ENCODE data around the gene COX6A2. TPM values are rescaled to one million over a fixed set of nuclear protein-coding genes. Genes with fewer than 3 reads are reported as not detected.

Gene COX6A2
- polyA plus RNA-seq, 2 of the 4 experiments (the other 2 are of a cell fraction): not detected

DNA sequence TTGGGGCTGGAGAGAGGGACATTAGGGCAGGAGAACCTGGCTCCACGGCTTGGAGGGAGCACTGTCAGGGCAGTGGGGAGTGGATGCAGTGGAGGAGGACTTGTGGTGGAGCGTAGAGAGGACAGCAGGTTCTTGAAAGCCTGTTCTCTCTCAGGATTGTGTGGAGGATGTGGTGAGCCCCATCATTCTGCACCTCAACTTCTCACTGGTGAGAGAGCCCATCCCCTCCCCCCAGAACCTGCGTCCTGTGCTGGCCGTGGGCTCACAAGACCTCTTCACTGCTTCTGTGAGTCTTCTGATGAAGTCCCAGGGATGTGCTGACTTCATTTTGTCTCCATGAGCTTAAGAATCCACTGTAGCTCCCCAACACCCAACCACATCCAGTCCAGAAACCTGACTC, 13.5 kb downstream of the COX6A2 start:
- ATAC-seq (no peak), DNase-seq (ENCODE audit: low read depth in 1 of 2, low spot score in 1 of 2) (no peak), FAIRE-seq (no peak)
- 30% methylated on average over 4 of the region's 4 CpGs for WGBS (ENCODE audit: missing lambda C conversion rate)
- no peaks in the 10 kb centered on the region for H3K9me3 ChIP-seq
- CTCF ChIA-PET: interaction anchor here (0.8 to 1.2 kb wide), 2 partner anchors 28 to 34 kb away, joined by 3 read pairs; partner anchors contain the start of gene ZNF843
- H3K27ac ChIP-seq: no peak overlapping the region
- POLR2A ChIA-PET: no interaction called here
- peaks cover 3% of the 10 kb centered on the region; the same call in 1 of the 3 replicates for H3K4me1 ChIP-seq
- no peak overlapping the region for H3K4me3 ChIP-seq
- H3K4me2 ChIP-seq: no peak overlapping the region
- no peak for TF ChIP-seq ATOH8 (CRISPR knock-in tag; IDR thresholded peaks at IDR 0.05; ENCODE audit: low read depth)
- TF ChIP-seq HMGXB4 (CRISPR knock-in tag; IDR thresholded peaks at IDR 0.05; ENCODE audit: borderline replicate concordance): no peak
- no peak for TF ChIP-seq MAFK (IDR thresholded peaks at IDR 0.05; ENCODE audit: partially characterized antibody)
- no peak for TF ChIP-seq ESRRA (IDR thresholded peaks at IDR 0.05; ENCODE audit: borderline replicate concordance, low read length)
- TF ChIP-seq GATA3 (IDR thresholded peaks at IDR 0.05; ENCODE audit: borderline replicate concordance): no peak
- TF ChIP-seq KDM1A (IDR thresholded peaks at IDR 0.05; ENCODE audit: low read depth): no peak
- no peak for TF ChIP-seq MAZ (IDR thresholded peaks at IDR 0.05; ENCODE audit: borderline replicate concordance, low read depth, low read length)
- no peak for TF ChIP-seq FOSL2 (IDR thresholded peaks at IDR 0.05)
- no peak for TF ChIP-seq FOSL2 (CRISPR knock-in tag; IDR thresholded peaks at IDR 0.05)
- no peak for TF ChIP-seq MYC (IDR thresholded peaks at IDR 0.05; ENCODE audit: borderline replicate concordance, low read length)

- POLR2A ChIA-PET: no interaction called here
- no peak for ATAC-seq
- Histone ChIP-seq H3K4me3 (no peak overlapping the region), H3K9me3 (no peaks in the 10 kb centered on the region), H3K4me2 (no peak overlapping the region), H3K4me1 (peaks cover 8% of the 10 kb centered on the region; the same call in 2 of the 3 replicates), H3K27ac (no peak overlapping the region)
- no peak for FAIRE-seq
- CTCF ChIA-PET: interaction anchor here (0.8 to 1.1 kb wide), 2 partner anchors 11 to 33 kb away, joined by 3 read pairs; no protein-coding TSS in a partner anchor
- 55% methylated on average over 4 of the region's 4 CpGs for WGBS (ENCODE audit: missing lambda C conversion rate)
- TF ChIP-seq ZSCAN20 (CRISPR knock-in tag; IDR thresholded peaks at IDR 0.05) (no peak), HOXB5 (CRISPR knock-in tag; IDR thresholded peaks at IDR 0.05) (no peak), RARB (CRISPR knock-in tag; IDR thresholded peaks at IDR 0.05) (no peak)
- DNase-seq (ENCODE audit: low read depth in 1 of 2, low spot score in 1 of 2): no peak
These were observed 14.2 kb downstream of the COX6A2 start for GRCh38 chr16:31413943-31414342.

GRCh38 chr16:31413381-31413780, 14.8 kb downstream of the COX6A2 start:
- no peak for DNase-seq (ENCODE audit: low read depth in 1 of 2, low spot score in 1 of 2)
- Histone ChIP-seq H3K27ac (no peak overlapping the region), H3K4me1 (peaks cover 8% of the 10 kb centered on the region; the same call in 2 of the 3 replicates), H3K4me2 (no peak overlapping the region), H3K4me3 (no peak overlapping the region), H3K9me3 (no peaks in the 10 kb centered on the region)
- CTCF ChIA-PET: interaction anchor here (1.1 to 1.6 kb wide), 2 partner anchors 10 to 12 kb away, joined by 3 to 4 read pairs; no protein-coding TSS in a partner anchor
- POLR2A ChIA-PET: no interaction called here
- no peak for ATAC-seq
- no peak for FAIRE-seq
- WGBS (ENCODE audit: missing lambda C conversion rate): 79% methylated on average over 5 of the region's 5 CpGs
- no peak for TF ChIP-seq CHD2 (IDR thresholded peaks at IDR 0.05; ENCODE audit: low read length, partially characterized antibody)
- TF ChIP-seq PHF8 (IDR thresholded peaks at IDR 0.05; ENCODE audit: borderline replicate concordance, low read depth): no peak
- no peak for TF ChIP-seq GATA3 (IDR thresholded peaks at IDR 0.05; ENCODE audit: borderline replicate concordance)
- TF ChIP-seq MAX (IDR thresholded peaks at IDR 0.05): no peak
- no peak for TF ChIP-seq FOSL2 (IDR thresholded peaks at IDR 0.05)
- TF ChIP-seq FOSL2 (CRISPR knock-in tag; IDR thresholded peaks at IDR 0.05): no peak
- TF ChIP-seq CHD4 (IDR thresholded peaks at IDR 0.05; ENCODE audit: borderline replicate concordance): no peak
- TF ChIP-seq RFX5 (IDR thresholded peaks at IDR 0.05): no peak
- no peak for TF ChIP-seq POLR2AphosphoS2 (conservative IDR thresholded peaks at IDR 0.05; ENCODE audit: low read length)
- TF ChIP-seq JUNB (IDR thresholded peaks at IDR 0.05): no peak
- TF ChIP-seq RARB (CRISPR knock-in tag; IDR thresholded peaks at IDR 0.05): no peak
- no peak for TF ChIP-seq NR3C1 (IDR thresholded peaks at IDR 0.05)
- TF ChIP-seq ZC3H11A (IDR thresholded peaks at IDR 0.05): no peak
- TF ChIP-seq MAZ (IDR thresholded peaks at IDR 0.05; ENCODE audit: borderline replicate concordance, low read depth, low read length): no peak
- TF ChIP-seq ATOH8 (CRISPR knock-in tag; IDR thresholded peaks at IDR 0.05; ENCODE audit: low read depth): no peak
